Activated CD8-positive, alpha-beta memory T cell treated with anti-CD3 and anti-CD28 coated beads for 24 hours (primary cell): ENCODE data around the gene BRF1.
A peak's percentile ranks its signal among the peaks of the same experiment; 100 is the strongest.

Source experiments
- DNase-seq: peaks from one replicate; pipeline ENCODE4 v3.0.0-alpha.2; 2020

BRF1 gene

GRCh38 chr14:105169776-105170655 is 130.8 kb downstream of the BRF1 start:
- DNase-seq: no peak

- peak; percentile 76 for DNase-seq
Observed at GRCh38 chr14:105168979-105169507, 131.8 kb downstream of the BRF1 start.

GRCh38 chr14:105168496-105168978 is 132.3 kb downstream of the BRF1 start, which contains the start of gene JAG2:
Gene JAG2, minus strand, starts transcription at chr14:105168776. Its CDS starts 356 bp downstream, at chr14:105168420.
- DNase-seq: peak; percentile 79

- DNase-seq: no peak
Observed at GRCh38 chr14:105168093-105168420, 132.7 kb downstream of the BRF1 start.

GRCh38 chr14:105167303-105168092 is 133.3 kb downstream of the BRF1 start:
- no peak for DNase-seq

GRCh38 chr14:105166571-105167302 is 134.1 kb downstream of the BRF1 start:
- DNase-seq: no peak

GRCh38 chr14:105165761-105166485 is 134.9 kb downstream of the BRF1 start:
- no peak for DNase-seq

GRCh38 chr14:105165134-105165704 is 135.6 kb downstream of the BRF1 start:
- no peak for DNase-seq

- DNase-seq: no peak
Observed at GRCh38 chr14:105163040-105163742, 137.6 kb downstream of the BRF1 start.

GRCh38 chr14:105162669-105162979 is 138.2 kb downstream of the BRF1 start:
- no peak for DNase-seq

GRCh38 chr14:105161964-105162668 is 138.7 kb downstream of the BRF1 start:
- no peak for DNase-seq

- no peak for DNase-seq
Observed at GRCh38 chr14:105161309-105161708, 139.5 kb downstream of the BRF1 start.

- no peak for DNase-seq
Observed at GRCh38 chr14:105160776-105161175, 140.0 kb downstream of the BRF1 start.

- no peak for DNase-seq
Observed at GRCh38 chr14:105159344-105159743, 141.5 kb downstream of the BRF1 start.
